Lower lobe of right lung (tissue), 2 donors: Measurements from ENCODE around the gene GPATCH8. TPM values are rescaled to one million over a fixed set of nuclear protein-coding genes. Genes with fewer than 3 reads are reported as not detected.

Source experiments
- ATAC-seq, 2 donors: fragments of 200-7000 bp; cut with Tn5 transposase; one replicate each; pipeline ENCODE4 v1.9.1; 2020 to 2022; ENCODE audit warnings: mild to moderate bottlenecking in 2 of 2, moderate library complexity in 2 of 2
- DNase-seq: peaks from one replicate; pipeline ENCODE4 v3.0.0-alpha.2; 2020
- H3K27ac ChIP-seq: fragments of 200-600 bp; one replicate; pipeline ENCODE4 v1.8.0; 2022
- H3K27me3 ChIP-seq: fragments of 200-600 bp; one replicate; pipeline ENCODE4 v1.8.0; 2022; ENCODE audit warnings: low read depth
- H3K36me3 ChIP-seq: fragments of 200-600 bp; one replicate; pipeline ENCODE4 v1.8.0; 2022; ENCODE audit warnings: mild to moderate bottlenecking
- H3K4me1 ChIP-seq: fragments of 200-600 bp; one replicate; pipeline ENCODE4 v1.8.0; 2022
- H3K4me3 ChIP-seq: fragments of 200-600 bp; one replicate; pipeline ENCODE4 v1.8.0; 2022; ENCODE audit warnings: mild to moderate bottlenecking
- H3K9me3 ChIP-seq: fragments of 200-600 bp; one replicate; pipeline ENCODE4 v1.8.0; 2022
- CTCF ChIP-seq: fragments of 200-600 bp; IDR thresholded peaks from one replicate; pipeline ENCODE4 v1.8.0; 2022; ENCODE audit warnings: antibody characterized with exemption, mild to moderate bottlenecking
- intact Hi-C: fragments of 100-400 bp; cut with DNase I; formaldehyde crosslinking; loops from one replicate; pipeline ENCODE4 v1.11.0; 2022
- total RNA-seq: library from RNA; stranded (reverse); fragmentation: NEBNext Ultra II Directional; extraction: Animal tissue kit (Norgen Biotek cat#: 25700); gene quantifications from one replicate; pipeline ENCODE4 v1.2.1, GENCODE V29; 2021
- donor health status: DM: no; HTN: yes; CAD: no; lungs with severe emphysema.

Gene GPATCH8
- total RNA-seq, 1 donor from 2014 or later = 48.3 TPM

GRCh38 chr17:44444735-44445105, 58.5 kb downstream of the GPATCH8 start:
- H3K36me3 ChIP-seq = no peaks in the 10 kb centered on the region
- H3K27me3 ChIP-seq = no peaks in the 10 kb centered on the region
- no peak overlapping the region for H3K4me3 ChIP-seq
- ATAC-seq = no peak
- peaks cover 2% of the 10 kb centered on the region for H3K4me1 ChIP-seq
- intact Hi-C loops = no loop called here
- no peak for TF ChIP-seq CTCF
- no peaks in the 10 kb centered on the region for H3K9me3 ChIP-seq
- no peak overlapping the region for H3K27ac ChIP-seq
- DNase-seq = no peak

GRCh38 chr17:44442806-44443205, 60.4 kb downstream of the GPATCH8 start:
- H3K4me3 ChIP-seq = no peak overlapping the region
- intact Hi-C loops = no loop called here
- H3K36me3 ChIP-seq = no peaks in the 10 kb centered on the region
- DNase-seq (no peak), ATAC-seq (no peak)
- H3K27me3 ChIP-seq = no peaks in the 10 kb centered on the region
- TF ChIP-seq CTCF = no peak
- H3K9me3 ChIP-seq = no peaks in the 10 kb centered on the region
- peaks cover 21% of the 10 kb centered on the region for H3K4me1 ChIP-seq
- H3K27ac ChIP-seq = no peak overlapping the region

GRCh38 chr17:44439168-44439567, 64.0 kb downstream of the GPATCH8 start:
- Histone ChIP-seq H3K9me3 (no peaks in the 10 kb centered on the region), H3K36me3 (peaks cover 19% of the 10 kb centered on the region), H3K4me1 (peaks cover 22% of the 10 kb centered on the region), H3K4me3 (no peak overlapping the region), H3K27me3 (no peaks in the 10 kb centered on the region), H3K27ac (no peak overlapping the region)
- no peak for DNase-seq
- no peak for TF ChIP-seq CTCF
- no peak for ATAC-seq
- intact Hi-C loops = no loop called here

GRCh38 chr17:44438636-44439035, 64.6 kb downstream of the GPATCH8 start:
- Histone ChIP-seq H3K4me1 (peaks cover 22% of the 10 kb centered on the region), H3K27me3 (no peaks in the 10 kb centered on the region), H3K4me3 (no peak overlapping the region), H3K27ac (peak overlapping the region; percentile 20), H3K36me3 (peaks cover 25% of the 10 kb centered on the region), H3K9me3 (no peaks in the 10 kb centered on the region)
- ATAC-seq = peak; percentile 70 to 74
- intact Hi-C loops = no loop called here
- no peak for DNase-seq
- TF ChIP-seq CTCF = no peak

- intact Hi-C loops = no loop called here
- TF ChIP-seq CTCF = no peak
- Histone ChIP-seq H3K9me3 (no peaks in the 10 kb centered on the region), H3K36me3 (peaks cover 48% of the 10 kb centered on the region), H3K27ac (no peak overlapping the region), H3K4me3 (no peak overlapping the region), H3K4me1 (peaks cover 22% of the 10 kb centered on the region), H3K27me3 (no peaks in the 10 kb centered on the region)
- DNase-seq (no peak), ATAC-seq (no peak)
These were observed 66.9 kb downstream of the GPATCH8 start for GRCh38 chr17:44436336-44436735.
